KMS-11 (cell line): ENCODE measurements around the gene TENM4.

ENCODE experiments used
- H2AFZ ChIP-seq: fragments of 200-600 bp; sonication (generic); 2 replicates; pipeline ENCODE4 v1.6.1; 2016; ENCODE audit warnings: antibody characterized with exemption, mixed run types, low read depth
- H3K27ac ChIP-seq: fragments of 200-600 bp; sonication (generic); 2 replicates; pipeline ENCODE4 v1.6.1; 2016; ENCODE audit warnings: mild to moderate bottlenecking, mixed run types
- H3K27me3 ChIP-seq: fragments of 200-600 bp; sonication (generic); 2 replicates; pipeline ENCODE4 v1.6.1; 2017; ENCODE audit warnings: mild to moderate bottlenecking, low read depth, mixed run types, moderate library complexity; ENCODE audit not compliant: insufficient read depth
- H3K36me3 ChIP-seq: fragments of 200-600 bp; sonication (generic); 2 replicates; pipeline ENCODE4 v1.6.1; 2017; ENCODE audit warnings: mild to moderate bottlenecking, mixed run types; ENCODE audit not compliant: insufficient read depth
- H3K4me1 ChIP-seq: fragments of 200-600 bp; sonication (generic); 2 replicates; pipeline ENCODE4 v1.6.1; 2016; ENCODE audit warnings: mild to moderate bottlenecking, low read depth, mixed run types; ENCODE audit not compliant: poor library complexity, severe bottlenecking
- H3K4me2 ChIP-seq: fragments of 200-600 bp; sonication (generic); 2 replicates; pipeline ENCODE4 v1.7.0; 2016; ENCODE audit warnings: mild to moderate bottlenecking, mixed run types
- H3K4me3 ChIP-seq: fragments of 200-600 bp; sonication (generic); IDR thresholded peaks from 2 replicates; pipeline ENCODE4 v1.6.1; 2017; ENCODE audit warnings: low read depth, low read length, mixed read lengths; ENCODE audit not compliant: insufficient read depth
- H3K79me2 ChIP-seq: fragments of 200-600 bp; sonication (generic); 2 replicates; pipeline ENCODE4 v1.6.1; 2016; ENCODE audit warnings: low read depth, mixed run types; ENCODE audit not compliant: insufficient read depth
- H3K9ac ChIP-seq: fragments of 200-600 bp; sonication (generic); 2 replicates; pipeline ENCODE4 v1.6.1; 2016; ENCODE audit warnings: mild to moderate bottlenecking, mixed run types
- H4K20me1 ChIP-seq: fragments of 200-600 bp; sonication (generic); 2 replicates; pipeline ENCODE4 v1.6.1; 2016; ENCODE audit warnings: mild to moderate bottlenecking, mixed run types; ENCODE audit not compliant: insufficient read depth
- TF ChIP-seq, protein P1 (sequence below): fragments of 200-600 bp; sonication (generic); conservative IDR thresholded peaks from 2 replicates; pipeline ENCODE4 v1.6.1; 2017; ENCODE audit warnings: low read depth, mild to moderate bottlenecking, antibody characterized with exemption, low read length, moderate library complexity, mixed read lengths

The TENM4 gene

DNA sequence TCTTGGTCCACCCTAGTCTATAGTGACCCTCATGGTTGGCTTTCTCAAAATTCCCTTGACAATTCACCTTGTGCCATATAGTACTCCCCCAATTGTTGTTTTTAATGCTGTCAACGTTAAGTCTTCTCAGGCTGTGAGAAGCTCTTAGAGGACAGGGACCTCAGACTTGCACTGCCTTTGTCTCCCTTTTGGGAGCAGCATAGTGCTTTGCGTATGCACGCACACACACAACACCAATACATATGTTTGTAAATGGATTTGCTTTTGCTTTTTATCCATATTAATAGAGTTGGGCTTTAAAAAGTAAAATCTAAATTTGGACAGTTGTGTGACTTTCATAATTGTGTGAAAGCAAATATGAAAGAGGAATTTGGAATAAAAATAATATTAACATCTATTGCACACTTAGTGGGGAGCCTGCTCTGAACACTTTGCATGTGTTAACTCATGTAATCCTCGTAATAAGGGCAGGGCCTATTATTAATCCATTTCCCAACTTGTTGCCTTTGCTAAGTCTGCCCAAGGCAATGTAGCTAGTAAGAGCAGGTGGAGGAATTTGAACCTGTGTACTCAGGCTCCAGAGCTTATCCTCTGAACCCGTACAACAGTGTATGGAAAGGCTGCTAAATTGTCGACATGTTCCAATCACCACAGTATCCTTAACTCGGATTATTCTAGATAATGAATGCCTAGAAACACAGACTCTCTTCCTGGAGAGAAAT is 608.4 kb downstream of the TENM4 start:
- TF ChIP-seq, protein P1, sequence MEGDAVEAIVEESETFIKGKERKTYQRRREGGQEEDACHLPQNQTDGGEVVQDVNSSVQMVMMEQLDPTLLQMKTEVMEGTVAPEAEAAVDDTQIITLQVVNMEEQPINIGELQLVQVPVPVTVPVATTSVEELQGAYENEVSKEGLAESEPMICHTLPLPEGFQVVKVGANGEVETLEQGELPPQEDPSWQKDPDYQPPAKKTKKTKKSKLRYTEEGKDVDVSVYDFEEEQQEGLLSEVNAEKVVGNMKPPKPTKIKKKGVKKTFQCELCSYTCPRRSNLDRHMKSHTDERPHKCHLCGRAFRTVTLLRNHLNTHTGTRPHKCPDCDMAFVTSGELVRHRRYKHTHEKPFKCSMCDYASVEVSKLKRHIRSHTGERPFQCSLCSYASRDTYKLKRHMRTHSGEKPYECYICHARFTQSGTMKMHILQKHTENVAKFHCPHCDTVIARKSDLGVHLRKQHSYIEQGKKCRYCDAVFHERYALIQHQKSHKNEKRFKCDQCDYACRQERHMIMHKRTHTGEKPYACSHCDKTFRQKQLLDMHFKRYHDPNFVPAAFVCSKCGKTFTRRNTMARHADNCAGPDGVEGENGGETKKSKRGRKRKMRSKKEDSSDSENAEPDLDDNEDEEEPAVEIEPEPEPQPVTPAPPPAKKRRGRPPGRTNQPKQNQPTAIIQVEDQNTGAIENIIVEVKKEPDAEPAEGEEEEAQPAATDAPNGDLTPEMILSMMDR = no peak
- Histone ChIP-seq H3K36me3 (no peaks in the 10 kb centered on the region), H3K79me2 (no peaks in the 10 kb centered on the region), H3K27me3 (no peaks in the 10 kb centered on the region), H3K4me2 (no peak overlapping the region), H3K4me3 (no peak overlapping the region), H3K9ac (no peak overlapping the region), H4K20me1 (no peaks in the 10 kb centered on the region), H2AFZ (no peak overlapping the region), H3K27ac (no peak overlapping the region), H3K4me1 (no peaks in the 10 kb centered on the region)

DNA sequence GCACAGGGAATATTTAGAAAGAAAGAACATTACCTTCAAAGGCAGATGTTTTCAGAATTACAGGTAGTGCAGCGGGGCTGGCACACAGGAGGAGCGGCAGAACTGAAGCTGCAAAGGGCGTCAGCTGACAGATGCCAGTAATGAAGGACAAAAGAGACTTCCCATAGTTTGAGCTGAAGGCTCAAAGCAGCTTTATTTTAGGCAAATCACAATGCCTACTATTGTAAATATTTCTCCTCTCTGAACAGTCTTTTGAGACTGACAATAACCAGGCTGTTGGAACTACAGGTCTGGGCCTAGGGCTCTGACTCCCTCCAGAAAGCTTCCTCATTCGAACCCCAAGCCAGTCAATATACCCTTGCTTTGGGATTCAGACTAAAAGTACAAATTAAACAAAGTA is 609.3 kb downstream of the TENM4 start:
- no peak overlapping the region for H3K4me2 ChIP-seq
- no peak overlapping the region for H3K4me3 ChIP-seq
- no peaks in the 10 kb centered on the region for H3K36me3 ChIP-seq
- no peaks in the 10 kb centered on the region for H3K27me3 ChIP-seq
- no peaks in the 10 kb centered on the region for H3K79me2 ChIP-seq
- no peak overlapping the region for H3K9ac ChIP-seq
- TF ChIP-seq, protein P1 = no peak
- H2AFZ ChIP-seq = no peak overlapping the region
- no peak overlapping the region for H3K27ac ChIP-seq
- H3K4me1 ChIP-seq = no peaks in the 10 kb centered on the region
- no peaks in the 10 kb centered on the region for H4K20me1 ChIP-seq

DNA sequence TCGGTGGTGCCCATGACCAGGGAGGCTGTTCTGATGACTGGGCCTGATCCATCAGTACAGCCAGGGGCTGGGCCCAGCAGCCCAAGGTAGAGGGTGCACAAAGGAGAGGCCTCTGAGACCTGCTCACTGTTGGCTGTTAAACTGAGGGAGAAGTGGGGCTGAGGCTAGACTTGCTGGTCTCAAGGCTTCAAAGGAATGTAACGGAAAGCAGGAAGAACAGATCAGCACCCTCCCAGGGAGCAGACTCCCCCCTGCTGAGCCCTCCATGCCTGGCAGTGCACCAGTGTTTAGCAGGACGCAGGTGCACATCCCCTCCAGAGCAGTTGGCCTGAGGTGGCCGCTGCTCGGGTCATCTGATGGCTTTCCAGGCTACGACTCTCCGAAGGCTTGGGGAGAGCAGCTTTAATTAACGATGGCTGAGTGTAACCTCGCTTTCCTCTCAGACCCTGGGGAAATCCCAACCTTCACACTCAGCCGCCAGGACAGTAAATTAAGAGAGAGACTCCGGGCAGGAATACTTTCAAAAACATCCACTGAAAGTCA is 610.5 kb downstream of the TENM4 start:
- Histone ChIP-seq H3K79me2 (no peaks in the 10 kb centered on the region), H4K20me1 (no peaks in the 10 kb centered on the region), H3K9ac (no peak overlapping the region), H3K4me1 (no peaks in the 10 kb centered on the region), H3K4me2 (no peak overlapping the region), H2AFZ (no peak overlapping the region), H3K36me3 (no peaks in the 10 kb centered on the region), H3K27me3 (no peaks in the 10 kb centered on the region), H3K27ac (no peak overlapping the region), H3K4me3 (no peak overlapping the region)
- TF ChIP-seq, protein P1 = no peak

DNA sequence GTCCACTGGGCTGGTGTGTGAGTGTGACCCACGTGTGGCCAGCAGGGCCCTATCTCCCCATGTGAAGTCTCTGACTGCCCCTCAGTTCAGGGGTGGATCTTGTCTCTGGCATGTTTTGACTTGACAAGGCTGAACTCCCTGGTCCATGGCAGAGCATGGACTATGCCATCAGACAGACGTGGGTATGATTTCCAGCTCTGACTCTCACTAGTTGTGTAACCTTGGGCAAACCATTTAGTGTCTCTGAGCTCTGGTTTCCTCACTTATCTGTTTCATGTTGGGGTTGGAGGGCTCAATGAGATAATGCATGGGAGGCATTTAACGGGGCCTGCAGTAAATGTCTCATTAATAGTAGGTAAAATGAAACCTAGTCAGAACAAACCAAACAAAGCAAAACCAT is 611.7 kb downstream of the TENM4 start:
- H2AFZ ChIP-seq = no peak overlapping the region
- TF ChIP-seq, protein P1 = no peak
- H3K4me3 ChIP-seq = no peak overlapping the region
- H3K4me2 ChIP-seq = no peak overlapping the region
- no peaks in the 10 kb centered on the region for H4K20me1 ChIP-seq
- no peak overlapping the region for H3K27ac ChIP-seq
- H3K79me2 ChIP-seq = no peaks in the 10 kb centered on the region
- H3K9ac ChIP-seq = no peak overlapping the region
- no peaks in the 10 kb centered on the region for H3K36me3 ChIP-seq
- no peaks in the 10 kb centered on the region for H3K27me3 ChIP-seq
- no peaks in the 10 kb centered on the region for H3K4me1 ChIP-seq
